GM18498 (cell line): ENCODE results near the gene GYPC.
"Not testable (repeated sequence)": the region's sequence is repeated elsewhere in the genome, so short reads cannot be mapped to it uniquely, and the experiment has no call there.

Experiments used
- ATAC-seq: cut with Tn5 transposase; IDR thresholded peaks from one replicate; pipeline ENCODE4 v1.9.1; 2021; ENCODE audit warnings: mild to moderate bottlenecking, moderate library complexity; ENCODE audit not compliant: unreplicated experiment

Gene GYPC

DNA sequence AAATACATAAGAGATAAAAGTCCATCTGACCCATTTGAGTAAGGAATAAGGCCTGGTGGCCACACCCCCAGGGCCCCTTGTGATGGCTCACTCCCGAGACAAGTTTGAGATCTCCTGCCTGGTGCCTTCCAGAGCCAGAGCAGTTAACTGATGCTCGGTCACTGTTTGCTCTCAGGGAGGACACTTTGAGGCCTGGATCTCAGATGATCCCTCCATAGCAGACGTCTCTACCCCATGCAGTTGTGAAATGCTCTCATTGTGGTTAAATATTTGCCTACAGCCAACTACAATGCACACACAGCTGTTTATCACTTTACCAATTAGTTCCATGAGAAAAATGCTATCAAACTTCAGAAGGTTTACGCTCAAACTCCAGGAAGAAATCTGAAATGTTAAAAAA, 12.3 kb downstream of the GYPC start:
- no peak for ATAC-seq

DNA sequence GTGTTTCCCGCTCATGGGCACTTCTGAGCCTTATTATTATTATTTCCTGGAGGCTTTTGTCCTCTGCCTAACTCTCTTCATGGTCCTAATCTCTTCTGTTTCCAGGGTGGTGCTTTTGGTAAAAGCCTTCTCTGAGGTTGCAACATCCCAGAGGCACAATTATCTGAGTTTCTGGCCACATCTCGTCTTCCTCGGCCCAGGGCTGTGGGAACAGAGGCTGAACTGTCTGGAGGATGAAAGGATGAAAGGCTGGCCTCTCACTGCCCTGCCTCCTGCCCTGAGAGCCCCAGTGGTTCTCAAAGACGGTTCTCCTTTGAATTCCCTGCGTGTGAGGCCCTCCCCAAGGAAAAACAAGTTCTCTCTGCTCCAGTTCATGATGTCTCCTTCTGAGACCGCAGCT, 13.8 kb downstream of the GYPC start:
- no peak for ATAC-seq

DNA sequence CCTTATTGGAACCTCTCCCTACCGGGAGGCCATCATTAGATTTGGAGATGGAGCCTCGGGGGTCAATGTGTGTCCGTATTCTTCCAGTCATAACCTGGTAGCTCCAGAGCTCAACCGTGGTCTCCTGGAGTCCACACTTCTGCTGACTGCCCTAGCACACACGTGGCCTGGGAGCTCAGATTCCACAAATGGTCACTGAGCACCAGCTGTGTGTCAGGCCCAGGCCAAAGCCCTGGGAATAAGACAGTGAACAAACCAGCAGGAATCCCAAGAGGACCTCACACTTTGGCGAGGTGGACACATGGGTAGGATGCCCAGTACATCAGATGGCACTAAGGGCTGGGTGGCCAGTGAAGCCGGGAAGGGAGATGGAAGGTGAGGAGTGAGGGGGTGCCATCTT, 15.5 kb downstream of the GYPC start:
- no peak for ATAC-seq

DNA sequence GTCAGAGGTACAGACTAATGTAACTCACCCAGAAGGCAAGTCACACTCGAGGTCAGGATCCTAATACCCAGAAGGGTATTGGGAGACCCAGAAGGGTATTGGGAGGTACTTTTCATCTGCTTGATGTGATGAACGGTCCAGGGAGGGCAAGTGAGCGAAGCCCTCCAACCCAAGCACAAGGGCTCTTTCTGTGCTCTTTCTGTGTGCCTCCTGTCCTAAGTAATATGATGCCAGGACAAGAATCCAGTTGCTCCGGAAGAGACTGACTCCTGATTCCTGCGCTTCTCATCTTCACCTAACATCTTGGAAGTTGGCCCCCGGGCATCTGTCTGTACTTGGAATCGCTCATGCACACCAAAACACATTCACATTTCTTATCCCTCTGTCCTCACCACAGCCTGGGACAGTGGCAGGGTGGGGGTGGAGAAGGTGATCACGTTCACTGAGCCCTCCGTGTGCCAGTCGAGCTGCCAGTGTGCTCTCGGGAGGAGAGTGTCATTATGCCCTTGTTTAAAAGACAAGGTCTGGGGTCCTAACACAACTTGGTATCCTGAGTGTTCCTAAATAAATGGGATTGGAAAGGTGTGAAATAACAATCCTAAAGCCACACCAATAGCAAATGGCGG, 17.1 kb downstream of the GYPC start:
- no peak for ATAC-seq

DNA sequence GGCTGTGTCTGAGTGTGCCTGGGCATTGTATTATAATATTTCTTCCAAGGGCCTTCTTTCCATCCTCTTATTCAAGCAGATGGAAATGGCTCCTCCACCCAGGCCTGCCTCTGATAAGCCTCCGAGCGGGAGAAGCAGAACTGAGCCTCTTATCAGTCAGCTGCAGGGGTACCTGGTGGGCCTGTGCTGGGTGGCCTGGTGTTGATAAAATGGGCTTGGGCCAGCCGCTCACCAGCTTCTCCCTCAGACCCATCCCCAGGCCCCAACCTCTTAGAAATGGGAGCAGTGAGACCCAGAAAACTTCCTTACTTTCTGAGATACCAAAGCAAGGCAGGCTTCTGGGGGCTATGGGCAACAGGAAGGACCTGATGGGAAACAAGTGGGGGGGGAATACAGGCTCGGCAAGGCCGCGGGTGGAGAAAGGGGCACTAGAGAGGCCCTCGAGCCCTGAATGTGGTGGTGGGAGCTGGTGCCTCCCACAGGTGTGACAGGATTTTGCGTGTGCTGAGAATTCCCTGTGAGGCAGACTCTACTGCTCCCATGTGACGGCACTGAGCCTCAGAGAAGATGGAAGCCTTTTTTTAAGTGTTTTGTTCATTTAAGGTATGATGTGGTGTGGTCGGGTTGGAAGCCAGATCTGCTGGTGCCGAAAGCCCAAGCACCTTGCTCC, 18.3 kb downstream of the GYPC start:
- ATAC-seq: no peak

DNA sequence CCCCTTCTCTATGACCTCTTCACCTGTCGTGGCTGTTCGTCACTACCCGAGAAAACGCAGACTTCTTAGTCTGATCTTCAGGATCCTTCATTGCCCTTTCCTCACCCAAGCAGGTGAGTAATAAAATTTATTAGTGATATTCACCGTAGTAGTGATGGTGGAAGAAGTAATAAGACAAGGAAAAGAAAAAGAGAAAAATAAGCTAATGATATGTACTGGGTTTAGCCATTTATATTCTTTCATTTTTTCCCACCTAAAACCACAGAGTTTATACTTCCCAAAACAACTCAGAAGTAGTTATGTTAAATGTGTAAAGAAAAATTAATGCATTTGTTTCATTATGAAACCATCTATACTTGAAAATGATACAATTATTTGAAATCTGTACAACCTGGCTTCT, 19.7 kb downstream of the GYPC start:
- no peak for ATAC-seq

DNA sequence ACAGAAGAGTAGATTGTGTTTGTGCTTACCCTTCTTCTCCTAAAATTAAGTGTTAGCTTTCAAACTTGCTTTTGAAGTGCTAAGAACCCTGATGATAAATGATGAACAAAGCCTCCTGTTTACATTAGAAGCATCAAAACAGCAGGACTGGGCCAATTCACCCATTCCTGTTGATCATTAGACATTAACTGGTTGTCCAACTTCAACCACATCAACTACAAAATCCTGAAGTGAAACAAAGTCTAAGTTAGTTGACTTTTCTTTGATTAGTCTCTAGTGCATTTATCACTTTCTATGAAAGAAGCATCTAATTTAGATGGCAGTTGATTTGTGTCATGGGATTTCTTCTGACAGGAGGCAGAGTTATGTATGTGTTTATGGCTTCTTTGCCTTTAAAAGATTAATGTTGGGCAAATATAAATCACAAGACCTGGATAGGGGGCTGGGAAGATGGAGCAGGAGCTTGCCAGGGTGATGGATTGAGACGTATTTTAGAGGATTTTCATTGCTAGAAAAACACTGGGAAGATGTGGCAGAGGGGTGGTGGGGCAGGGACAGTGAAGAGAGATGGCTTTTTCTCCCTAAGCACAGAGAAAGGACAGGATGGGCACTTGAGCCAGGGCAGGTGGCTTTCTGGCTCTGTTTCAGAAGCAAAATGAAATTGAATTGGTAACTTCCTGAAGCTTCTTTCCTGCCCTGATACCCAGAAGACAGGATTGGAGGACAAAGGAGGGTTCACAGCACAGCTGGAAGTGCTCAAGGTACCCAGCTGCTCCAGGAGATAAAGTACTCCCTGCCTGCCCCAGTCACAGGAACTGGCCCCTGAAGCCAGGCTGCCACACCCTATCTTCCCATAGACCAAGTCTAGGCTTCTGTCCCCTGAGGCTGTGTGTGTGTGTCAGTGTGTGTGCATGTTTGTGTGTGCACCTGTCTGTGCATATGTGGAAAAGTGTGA, 20.5 kb downstream of the GYPC start:
- ATAC-seq: no peak

DNA sequence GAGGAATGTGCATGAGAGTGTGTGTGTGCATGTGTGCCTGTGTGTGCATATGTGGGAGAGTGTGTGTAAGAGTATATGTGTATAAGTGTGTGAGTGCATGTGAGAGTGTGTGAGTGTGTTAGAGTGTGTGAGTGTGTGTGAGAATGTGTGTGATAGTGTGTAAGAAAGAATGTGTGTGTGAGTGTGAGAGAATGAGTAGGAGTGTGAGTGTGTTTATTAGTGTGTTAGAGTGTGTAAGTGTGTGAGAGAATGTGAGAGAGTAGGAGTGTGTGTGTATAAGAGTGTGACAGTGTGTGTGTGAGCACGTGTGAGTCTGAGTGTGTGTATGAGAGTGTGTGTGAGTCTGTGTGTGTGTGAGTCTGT, 21.2 kb downstream of the GYPC start:
- no peak for ATAC-seq

DNA sequence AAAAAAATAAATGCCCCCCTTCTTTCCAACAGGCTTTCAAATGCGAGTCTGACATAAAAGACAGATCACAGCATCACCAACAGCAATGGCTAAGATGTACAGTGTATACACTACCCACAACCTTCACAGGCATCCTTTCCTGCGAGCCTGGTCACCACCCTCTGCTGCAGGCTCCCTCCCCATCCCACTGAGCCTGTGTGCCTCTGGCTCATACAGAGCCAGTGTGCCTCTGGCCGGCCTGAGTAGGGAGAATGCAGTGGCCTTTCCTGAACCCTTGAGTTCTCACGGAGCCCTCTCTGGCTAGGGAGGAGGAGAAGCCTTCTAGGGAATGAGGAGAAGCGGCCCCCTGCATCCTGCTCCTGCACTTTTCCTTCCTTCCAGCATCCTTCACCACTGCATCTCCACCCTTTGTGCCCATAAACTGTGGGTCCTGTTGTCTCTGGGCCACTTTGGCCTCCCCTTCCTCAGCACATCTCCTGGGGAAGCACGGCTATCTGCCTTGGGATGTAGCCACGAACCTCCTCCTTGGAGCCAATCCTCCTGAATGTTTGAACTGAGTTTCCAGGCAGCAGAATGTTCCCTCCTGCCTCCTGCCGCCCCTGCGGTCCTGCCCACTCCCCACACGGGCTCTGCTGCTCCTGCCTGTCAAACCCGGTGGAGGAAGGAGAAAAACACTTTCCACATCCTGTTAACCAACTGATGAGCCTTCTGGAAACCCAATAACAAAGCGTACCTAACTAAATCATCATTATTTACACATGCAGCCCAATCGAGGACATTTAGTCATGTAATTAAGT, 22.5 kb downstream of the GYPC start:
- no peak for ATAC-seq

DNA sequence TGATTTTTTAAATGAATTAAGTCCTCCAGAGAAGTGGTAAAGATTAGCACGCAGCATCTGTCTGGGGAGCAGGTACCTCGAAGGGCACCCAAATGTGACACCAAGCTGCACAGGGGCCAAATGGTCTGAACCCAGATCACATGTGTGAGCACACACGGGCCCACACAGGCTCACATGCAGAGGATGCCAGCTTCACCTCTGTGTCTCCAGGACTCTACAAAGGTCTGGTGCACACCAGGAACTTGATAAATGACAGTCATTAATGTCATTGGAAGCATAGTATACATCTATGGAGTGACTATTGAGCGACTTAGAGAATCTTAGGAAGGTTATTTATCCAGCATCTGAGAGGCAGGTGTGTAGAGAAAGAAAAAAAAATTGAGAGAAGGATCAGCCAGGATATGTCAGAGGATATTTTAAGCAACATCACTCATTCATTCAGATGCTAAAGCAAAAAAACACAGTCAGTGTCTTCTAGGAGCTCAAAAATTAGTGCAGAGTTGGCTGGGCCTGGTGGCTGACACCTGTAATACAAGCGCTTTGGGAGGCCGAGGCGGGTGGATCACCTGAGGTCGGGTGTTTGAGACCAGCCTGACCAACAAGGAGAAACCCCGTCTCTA, 23.2 kb downstream of the GYPC start:
- ATAC-seq: no peak

DNA sequence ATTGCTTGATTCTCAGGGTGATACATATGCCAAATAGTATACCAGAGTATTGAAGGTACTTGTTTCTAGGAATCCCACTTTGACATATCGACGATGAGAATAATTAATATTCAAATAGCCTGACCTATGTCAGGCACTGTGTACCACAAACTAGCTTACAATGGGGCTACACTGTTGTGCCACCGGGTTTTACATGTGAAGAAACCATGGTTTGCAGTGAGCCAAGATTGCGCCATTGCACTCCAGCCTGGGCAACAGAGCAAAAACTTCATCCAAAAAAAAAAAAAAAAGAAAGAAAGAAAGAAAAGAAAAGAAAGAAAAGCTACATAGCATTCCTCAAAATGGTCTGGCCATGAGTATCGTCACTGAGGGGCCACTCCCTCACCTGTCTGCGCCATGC, 25.5 kb downstream of the GYPC start:
- no peak for ATAC-seq

DNA sequence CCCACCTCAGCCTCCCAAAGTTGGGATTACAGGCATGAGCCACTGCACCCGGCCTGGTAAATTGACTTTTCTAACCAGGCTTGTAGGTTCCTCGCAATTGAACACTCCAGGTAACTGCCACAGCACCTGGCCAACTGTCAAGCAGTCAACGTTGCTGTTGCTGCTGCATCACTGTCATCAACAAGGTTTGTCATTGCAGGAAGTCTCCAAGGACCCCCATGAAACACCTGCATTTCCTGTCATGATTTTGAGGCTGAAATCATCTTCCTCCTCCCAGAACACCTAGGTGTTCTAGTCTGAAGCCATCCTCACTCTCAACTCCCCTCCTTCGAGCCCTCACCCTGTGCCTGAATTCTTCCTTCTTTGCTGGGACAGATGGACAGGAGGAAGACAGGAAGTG, 29.7 kb downstream of the GYPC start:
- ATAC-seq: no peak

DNA sequence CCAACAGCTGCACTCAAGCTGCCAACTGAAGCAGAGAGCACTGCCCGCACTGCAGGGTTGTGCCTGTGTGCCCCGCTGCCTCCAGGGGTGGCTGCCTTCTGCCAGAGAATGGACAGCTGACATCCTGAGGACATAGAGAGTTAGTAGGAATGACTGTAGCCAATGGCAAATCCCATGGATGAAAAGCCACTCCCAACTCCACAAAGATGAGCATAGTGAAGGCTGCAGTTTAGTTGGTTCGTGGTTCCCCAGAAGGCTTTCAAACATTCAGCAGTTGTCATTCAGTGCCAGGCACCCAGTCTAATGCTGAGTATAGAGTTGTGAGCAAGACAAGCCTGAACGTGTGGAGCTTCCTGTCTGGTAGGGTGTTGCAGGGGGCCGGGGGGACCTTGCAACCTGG, 30.3 kb downstream of the GYPC start:
- ATAC-seq: no peak

DNA sequence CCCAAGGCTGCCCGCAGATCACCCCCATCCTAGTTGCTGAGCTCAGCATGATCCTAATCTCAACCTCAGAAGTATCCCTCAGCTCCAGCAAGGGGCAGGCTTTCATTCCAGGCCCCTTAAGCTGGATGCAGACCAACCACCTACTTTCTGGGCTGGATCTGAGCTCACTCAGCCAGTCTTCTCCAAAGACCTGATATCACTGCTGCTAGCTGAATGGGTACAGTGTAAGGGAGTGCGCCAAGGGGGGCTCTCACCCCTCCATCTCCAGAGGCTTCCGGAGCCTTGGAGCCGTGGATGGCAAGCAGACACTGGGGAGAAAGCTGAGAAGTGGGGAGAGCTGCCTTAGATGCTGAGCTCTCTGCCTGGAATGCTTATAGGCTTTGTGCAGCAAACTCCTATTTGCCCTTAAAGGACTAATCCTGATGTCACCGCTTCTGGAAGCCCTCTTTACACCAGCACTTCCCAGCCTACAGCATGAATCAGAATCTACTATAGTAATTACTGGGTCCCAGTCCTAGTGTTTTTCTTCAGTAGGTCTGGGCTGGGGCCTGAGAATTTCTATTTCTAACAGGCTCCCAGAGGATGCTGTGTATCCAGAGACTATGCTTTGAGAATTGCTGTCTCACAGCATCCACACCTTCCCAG, 31.0 kb downstream of the GYPC start:
- ATAC-seq: no peak

DNA sequence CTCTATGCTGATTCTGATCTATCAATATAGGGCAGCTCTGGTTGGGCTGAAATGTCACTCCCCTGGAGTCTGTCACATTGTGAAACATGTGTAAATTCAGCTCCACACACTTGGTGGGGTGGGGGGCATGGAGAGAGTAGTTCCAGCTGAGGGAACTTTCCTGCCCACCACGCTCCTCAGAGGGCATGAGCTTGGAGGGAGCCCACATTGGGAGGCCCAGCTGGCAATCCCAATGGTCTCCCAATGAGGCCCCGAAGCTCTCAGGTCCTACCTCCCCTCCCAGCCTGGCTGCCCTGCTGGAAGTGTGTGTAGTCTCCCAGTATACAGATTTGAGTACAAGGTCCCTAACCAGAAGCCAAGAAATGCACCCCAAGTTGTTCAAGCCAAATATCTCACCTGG, 31.5 kb downstream of the GYPC start:
- no peak for ATAC-seq

DNA sequence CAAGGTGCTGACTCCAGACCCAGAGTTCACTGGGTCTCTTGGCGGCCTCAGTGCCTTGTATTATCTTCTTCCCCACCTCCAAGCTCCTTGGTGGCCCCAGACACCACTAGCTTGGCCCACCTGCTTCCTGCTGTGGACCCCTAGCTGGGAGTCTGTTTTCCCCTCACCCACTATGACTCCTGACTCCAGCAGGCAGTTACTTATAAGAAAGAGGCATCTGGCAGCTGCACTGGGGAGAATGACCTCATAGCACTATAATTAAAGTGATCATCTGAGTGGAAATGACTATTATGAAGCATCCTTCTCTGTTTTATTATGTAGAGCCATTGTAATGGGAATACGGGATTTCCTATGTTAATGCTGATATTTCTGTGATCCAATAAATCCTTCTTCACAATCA, 32.6 kb downstream of the GYPC start:
- ATAC-seq: not testable (repeated sequence)

DNA sequence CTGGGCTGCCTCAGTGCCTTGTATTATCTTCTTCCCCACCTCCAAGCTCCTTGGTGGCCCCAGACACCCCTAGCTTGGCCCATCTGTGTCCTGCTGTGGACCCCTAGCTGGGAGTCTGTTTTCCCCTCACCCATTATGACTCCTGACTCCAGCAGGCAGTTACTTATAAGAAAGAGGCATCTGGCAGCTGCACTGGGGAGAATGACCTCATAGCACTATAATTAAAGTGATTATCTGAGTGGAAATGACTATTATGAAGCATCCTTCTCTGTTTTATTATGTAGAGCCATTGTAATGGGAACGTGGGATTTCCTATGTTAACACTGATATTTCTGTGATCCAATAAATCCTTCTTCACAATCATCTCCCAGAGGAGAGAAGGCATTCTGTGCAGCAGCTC, 36.3 kb downstream of the GYPC start:
- not testable (repeated sequence) for ATAC-seq

DNA sequence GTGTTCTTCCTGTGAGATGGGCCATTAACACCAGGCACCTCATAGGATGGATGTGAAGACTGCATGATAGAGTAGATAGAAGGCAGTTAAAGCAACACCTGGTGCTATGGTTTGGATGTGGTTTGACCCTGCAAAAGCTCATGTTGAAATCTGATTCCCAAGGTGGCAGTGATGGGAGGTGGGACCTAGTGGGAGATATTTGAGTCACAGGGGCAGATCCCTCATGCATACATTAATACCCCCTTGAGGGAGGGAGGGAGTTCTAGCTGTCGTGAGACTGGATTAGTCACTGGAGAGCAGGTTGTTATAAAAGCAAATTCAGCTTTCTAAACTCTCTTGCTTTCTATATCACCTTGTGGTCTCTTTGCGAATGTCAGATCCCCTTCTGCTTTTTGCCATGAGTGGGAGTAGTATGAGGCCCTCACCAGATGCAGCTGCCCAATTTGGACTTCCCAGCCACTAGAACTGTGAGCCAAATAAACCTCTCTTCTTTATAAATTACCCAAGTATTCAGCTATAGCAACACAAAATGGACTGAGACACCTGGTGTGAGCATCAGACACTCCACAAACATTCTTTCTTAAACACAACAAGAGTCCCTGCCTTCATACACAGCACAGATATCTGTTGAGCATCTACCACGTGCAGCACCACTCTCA, 37.1 kb downstream of the GYPC start:
- not testable (repeated sequence) for ATAC-seq

DNA sequence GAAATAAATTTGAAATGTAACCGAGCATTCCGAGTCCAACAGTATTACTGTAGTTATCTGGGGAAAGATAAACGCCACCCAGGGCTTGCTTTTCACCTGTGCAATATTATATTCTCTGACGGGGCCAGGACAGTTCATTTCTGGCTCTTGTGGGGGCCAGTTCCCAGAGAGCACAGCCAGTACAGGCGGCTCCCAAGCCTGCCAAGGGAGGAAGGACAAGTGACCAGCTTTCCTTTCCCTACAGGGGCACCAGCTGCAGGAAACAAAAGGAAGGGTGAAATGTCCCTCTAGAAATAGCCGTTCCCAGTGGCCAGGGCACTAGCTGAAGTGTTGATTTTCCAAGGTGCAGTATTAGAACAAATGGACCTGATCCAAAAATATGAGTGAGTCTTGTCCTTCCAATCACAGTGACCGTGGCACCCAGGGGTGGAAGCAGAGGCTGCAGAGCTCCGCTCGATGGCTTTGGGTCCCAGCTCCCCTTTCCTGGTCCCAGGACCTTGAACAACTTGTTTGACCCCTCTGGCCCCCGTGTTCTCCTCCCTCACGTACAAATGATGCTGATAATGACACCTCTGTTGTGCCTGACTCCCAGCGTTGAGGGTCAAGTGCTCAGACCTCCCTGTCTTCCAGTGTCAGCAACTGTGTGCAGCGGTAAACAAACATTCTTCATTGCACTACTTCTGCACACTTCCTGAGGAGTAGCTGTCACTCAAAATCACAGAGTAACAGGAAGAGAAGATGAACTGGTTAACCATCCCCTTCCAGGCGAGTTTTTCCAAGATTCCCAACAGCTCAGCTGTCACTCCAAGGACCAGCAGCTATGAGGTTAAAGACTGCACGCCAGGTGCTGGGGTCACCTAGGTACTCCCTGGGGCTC, 40.9 kb downstream of the GYPC start:
- no peak for ATAC-seq
